HG03139 (cell line): Measurements from ENCODE around the gene TRAF3IP3.
A peak's percentile ranks its signal among the peaks of the same experiment; 100 is the strongest.

Experiments
- ATAC-seq: cut with Tn5 transposase; IDR thresholded peaks from one replicate; pipeline ENCODE4 v1.9.1; 2021; ENCODE audit not compliant: unreplicated experiment

Gene TRAF3IP3

DNA sequence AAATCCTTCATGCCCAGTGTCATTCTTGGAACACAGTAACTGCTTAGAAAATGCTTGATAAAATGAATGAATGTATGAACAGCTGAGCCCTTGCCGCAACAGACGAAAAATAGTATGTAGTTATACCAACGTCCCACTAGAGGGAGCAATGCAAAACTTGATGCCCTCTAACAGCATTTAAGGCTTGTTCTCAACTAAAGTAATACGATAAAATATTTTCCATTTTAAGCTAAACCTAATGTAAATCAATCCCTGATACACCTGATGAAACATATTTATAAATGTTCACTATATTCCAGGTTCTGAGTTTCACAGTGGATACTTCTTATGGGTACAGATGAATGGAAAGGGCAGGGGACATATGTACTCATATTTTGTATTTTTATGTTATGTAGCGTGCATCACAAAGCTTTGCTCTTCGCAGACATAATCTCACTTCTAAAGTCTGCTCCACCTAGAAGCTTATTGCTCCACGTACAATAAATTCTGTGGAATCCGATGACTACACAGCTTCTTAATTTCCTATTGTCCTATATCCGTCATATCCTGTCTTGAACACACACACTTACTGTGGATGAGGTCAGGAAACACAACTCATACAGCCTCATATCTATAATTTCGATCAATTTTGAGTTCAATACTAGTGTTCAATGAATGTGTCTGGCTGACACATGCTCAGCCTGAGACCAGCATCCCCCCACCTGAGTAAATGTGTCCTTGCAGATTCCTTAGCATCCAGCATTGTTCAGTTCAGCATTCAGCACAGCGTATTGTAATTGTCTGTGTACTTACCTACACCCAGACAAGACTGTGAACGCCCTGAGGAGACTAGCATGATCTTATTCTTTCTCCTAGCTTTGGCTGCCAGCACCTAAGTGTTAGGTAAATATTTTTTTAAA lies 67.5 kb downstream of the TRAF3IP3 start:
- no peak for ATAC-seq

DNA sequence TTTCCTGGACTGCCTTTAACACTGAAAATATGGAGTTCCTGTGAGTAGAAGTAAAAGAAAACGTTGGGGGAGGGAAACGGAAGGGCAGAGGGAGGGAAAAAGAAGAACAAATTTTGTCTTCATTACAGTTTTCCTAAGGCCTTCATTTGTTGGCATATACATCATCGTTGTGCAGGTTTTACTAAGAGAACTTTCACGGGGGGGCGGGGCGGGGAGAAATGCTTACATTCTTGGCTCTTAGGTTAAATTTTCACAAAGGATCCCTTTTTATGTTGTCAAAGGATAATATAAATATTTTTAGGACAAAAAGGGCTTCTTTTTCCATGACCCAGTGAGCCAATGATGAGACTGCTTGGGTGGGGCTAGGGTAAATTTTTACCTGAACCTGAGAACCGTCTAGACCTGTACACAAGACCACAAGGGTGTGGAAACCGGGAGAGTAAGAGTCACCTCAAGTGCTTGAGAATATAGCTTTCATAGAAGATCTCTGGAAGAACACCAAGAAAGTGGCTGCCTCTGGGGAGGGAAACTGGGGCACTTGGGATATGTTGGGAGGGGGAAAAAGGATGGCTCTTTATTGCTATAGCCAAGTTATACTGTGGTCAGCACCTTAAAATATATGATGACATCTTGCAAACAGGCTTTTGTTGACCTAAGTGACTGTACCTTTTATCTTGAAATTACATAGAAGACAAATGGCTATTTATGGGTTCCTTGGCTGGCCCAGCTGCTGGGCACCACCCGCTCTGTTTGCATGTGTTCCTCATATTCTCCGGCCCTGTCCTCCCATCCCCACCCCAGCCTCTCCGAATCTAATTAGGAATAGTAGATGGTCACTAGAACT lies 70.0 kb downstream of the TRAF3IP3 start:
- no peak for ATAC-seq

DNA sequence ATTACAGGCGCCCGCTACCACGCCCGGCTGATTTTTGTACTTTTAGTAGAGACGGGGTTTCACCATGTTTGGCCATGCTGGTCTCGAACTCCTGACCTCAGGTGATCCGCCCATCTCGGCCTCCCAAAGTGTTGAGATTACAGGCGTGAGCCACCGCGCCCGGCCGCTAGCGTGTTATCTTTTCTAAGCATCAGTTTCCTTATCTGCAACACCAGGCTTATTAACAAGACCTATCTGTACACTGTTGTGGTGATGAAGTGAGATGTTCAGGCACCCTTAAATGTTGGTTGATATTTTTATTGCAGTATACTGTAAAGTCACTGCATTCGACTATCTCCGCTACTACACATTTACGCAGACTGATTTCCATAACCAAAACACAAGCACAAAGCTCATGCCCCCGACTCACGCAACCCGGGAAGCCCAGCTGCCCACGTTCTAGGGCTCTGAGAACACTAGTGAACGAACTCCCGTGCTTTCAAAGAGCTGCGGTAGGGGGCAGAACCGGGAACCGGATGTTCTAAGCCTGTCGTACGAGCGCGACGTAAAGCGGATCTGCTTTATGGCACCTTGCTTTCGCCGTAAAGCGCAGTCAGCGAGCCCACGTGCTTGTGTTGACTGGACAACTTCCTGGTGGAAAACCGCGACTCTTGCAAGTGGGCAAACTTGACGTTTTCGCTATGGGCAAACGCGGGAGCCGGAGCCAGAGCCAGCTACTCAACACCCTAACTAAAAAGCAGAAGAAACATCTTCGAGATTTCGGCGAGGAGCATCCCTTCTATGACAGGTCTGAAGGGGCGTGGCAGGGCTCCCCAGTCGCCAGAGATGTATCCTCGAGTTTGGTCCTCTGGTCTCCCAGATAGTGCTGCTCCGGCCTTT lies 71.8 kb downstream of the TRAF3IP3 start, which contains the start of gene UTP25:
TSS of gene UTP25 (plus strand) at position 589 of the 879 bp plus-strand sequence. CDS start at position 681, 92 bp downstream.
- peak; percentile 94 for ATAC-seq

DNA sequence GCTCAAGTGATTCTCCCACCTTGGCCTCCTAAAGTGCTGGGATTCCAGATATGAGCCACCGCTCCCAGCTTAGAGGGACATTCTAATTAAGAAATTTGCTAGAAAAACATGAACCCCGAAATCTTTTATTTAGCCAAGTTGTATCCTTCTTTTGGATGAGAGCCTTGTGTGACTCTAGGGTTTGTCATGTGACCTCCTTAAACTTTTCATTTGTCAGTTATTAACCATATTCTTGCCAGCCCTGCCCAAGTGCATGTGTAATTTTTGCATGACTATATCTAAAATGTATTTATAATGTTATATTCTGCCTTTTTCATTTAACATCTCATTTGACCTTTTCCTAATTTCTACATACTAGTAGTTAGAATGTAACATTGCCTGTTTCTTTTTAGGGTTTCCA lies 73.9 kb downstream of the TRAF3IP3 start:
- no peak for ATAC-seq

DNA sequence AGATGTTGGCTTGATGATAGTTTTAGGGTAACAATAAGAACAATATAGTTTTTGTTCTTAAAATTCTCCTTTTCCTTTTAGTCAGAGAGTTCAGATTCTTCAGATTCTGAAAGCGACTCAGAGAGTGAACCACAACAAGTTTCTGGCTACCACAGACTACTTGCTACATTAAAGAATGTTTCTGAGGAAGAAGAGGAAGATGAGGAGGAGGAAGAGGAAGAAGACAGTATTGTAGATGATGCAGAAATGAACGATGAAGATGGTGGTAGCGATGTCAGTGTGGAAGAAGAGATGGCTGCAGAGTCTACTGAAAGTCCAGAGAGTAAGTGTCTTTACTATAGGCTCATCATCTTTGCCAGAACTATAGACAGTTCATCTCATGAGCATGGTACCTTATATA lies 74.9 kb downstream of the TRAF3IP3 start:
- no peak for ATAC-seq

DNA sequence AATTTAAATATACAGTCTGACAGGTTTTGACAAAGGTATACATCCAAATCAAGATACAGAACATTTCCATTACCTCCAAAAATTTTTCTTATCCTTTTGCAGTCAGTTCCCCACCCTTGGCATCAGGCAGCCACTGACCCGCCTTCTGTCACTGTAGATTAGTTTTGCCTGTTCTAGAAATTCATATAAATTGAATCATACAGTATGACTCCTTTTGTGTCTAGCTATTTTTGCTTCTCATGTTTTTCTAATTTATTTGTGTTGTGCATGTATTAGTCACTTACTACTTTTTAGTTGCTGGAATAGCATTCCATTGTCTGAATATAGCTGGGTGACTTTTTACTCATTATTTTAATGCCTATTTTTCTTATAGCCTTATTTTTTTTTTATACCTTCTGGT lies 75.8 kb downstream of the TRAF3IP3 start:
- ATAC-seq: no peak
